GM12875 (cell line): ENCODE data around the gene RLN3.

ENCODE experiments used
- H3K4me3 ChIP-seq: one replicate; pipeline ENCODE4 v1.5.1; 2011; ENCODE audit warnings: low read depth, low read length, control low read depth
- TF ChIP-seq, protein P1 (sequence below): IDR thresholded peaks from 2 replicates; pipeline ENCODE4 v1.5.1; 2011; ENCODE audit warnings: low read depth, mild to moderate bottlenecking, control low read depth, inconsistent platforms, low read length, moderate library complexity, borderline replicate concordance; ENCODE audit not compliant: insufficient read depth

Gene RLN3

GRCh38 chr19:14073925-14074838 is 46.2 kb downstream of the RLN3 start:
- H3K4me3 ChIP-seq: peak overlapping the region; percentile 52
- TF ChIP-seq, protein P1, sequence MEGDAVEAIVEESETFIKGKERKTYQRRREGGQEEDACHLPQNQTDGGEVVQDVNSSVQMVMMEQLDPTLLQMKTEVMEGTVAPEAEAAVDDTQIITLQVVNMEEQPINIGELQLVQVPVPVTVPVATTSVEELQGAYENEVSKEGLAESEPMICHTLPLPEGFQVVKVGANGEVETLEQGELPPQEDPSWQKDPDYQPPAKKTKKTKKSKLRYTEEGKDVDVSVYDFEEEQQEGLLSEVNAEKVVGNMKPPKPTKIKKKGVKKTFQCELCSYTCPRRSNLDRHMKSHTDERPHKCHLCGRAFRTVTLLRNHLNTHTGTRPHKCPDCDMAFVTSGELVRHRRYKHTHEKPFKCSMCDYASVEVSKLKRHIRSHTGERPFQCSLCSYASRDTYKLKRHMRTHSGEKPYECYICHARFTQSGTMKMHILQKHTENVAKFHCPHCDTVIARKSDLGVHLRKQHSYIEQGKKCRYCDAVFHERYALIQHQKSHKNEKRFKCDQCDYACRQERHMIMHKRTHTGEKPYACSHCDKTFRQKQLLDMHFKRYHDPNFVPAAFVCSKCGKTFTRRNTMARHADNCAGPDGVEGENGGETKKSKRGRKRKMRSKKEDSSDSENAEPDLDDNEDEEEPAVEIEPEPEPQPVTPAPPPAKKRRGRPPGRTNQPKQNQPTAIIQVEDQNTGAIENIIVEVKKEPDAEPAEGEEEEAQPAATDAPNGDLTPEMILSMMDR: no peak

DNA sequence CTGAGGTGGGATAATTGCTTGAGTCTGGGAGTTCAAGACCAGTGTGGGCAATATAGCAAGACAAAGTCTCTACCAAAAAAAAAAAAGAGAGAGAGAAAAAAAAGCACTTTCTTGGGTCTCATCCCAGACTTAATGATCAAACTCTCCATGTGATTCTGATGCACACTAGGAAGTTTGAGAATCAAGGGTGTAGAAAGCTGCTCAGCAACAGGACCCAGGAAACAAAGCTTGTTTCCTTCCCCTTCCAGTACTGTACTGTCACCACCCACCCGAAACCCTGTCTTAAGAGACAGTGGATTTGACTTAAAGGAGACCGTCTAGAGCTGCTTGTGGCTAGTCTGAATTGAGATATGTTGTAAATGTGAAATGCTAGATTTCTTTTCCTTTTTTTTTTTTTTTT is 50.5 kb downstream of the RLN3 start:
- no peak overlapping the region for H3K4me3 ChIP-seq
- TF ChIP-seq, protein P1: no peak
